K562 (cell line): ENCODE measurements around the gene FAM78A. TPM values are rescaled to one million over a fixed set of nuclear protein-coding genes. Genes with fewer than 3 reads are reported as not detected.

Experiments
- ATAC-seq: fragments of 200-7000 bp; cut with Tn5 transposase; 3 replicates; pipeline ENCODE4 v1.9.1; 2020; ENCODE audit warnings: moderate library complexity
- BruUV-seq: library from RNA; stranded (reverse); fragments of 400-500 nt; replicated peaks from 2 replicates; lab custom pipeline; 2021; lab: Mats Ljungman, UMichigan
- CTCF ChIA-PET: fragments of 300-600 bp; formaldehyde crosslinking; extraction: SDS; loops from one replicate; lab custom pipeline; 2021; ENCODE audit warnings: low intra/inter-chr PET ratio; lab: Yijun Ruan, JAX
- POLR2A ChIA-PET: fragments of 300-600, 350-650 bp; sonication (Branson Sonifier 250); formaldehyde crosslinking; extraction: SDS; loops from one replicate; lab custom pipeline; 2021; ENCODE audit warnings: antibody characterized with exemption, inconsistent platforms; lab: Yijun Ruan, JAX
- DNase-seq, 4 experiments: peaks; one replicate each; pipeline versions ENCODE4 v3.0.0 to v3.0.0-alpha.2; 2011 to 2018; ENCODE audit warnings: low spot score in 3 of 4, mixed read lengths in 3 of 4; ENCODE audit errors: extremely low read depth in 1 of 4
- FAIRE-seq: peaks from 2 replicates; lab custom pipeline; 2011; peaks lifted over from hg19 to GRCh38; lab: Jason Lieb, UNC
- H2AFZ ChIP-seq: 2 replicates; pipeline ENCODE4 v1.6.0; 2011; ENCODE audit warnings: low read depth, low read length, control low read depth, inconsistent platforms
- H3K27ac ChIP-seq: fragments of 200-600 bp; 3 replicates; pipeline ENCODE4 v1.8.0; 2011; ENCODE audit warnings: low read depth, mild to moderate bottlenecking, control low read depth, inconsistent platforms, low read length, moderate library complexity, mixed read lengths; ENCODE audit errors: extremely low read depth
- H3K27me3 ChIP-seq, 2 experiments: fragments of 300-600 bp in 1 of 2; 2 replicates in 1 of 2; 3 replicates in 1 of 2; pipeline versions ENCODE4 v1.6.0 to v1.8.0; 2011; ENCODE audit warnings: inconsistent platforms in 2 of 2, low read length in 2 of 2, mild to moderate bottlenecking in 1 of 2, mixed read lengths in 1 of 2, moderate library complexity in 1 of 2; ENCODE audit not compliant: control insufficient read depth in 2 of 2, insufficient read depth in 2 of 2
- H3K36me3 ChIP-seq: fragments of 300-600 bp; 3 replicates; pipeline ENCODE4 v1.8.0; 2011; ENCODE audit warnings: mild to moderate bottlenecking, low read length, inconsistent platforms; ENCODE audit not compliant: control insufficient read depth, insufficient read depth
- H3K4me1 ChIP-seq, 2 experiments: fragments of 200-600 bp in 1 of 2; replicated peaks in 1 of 2; 2 replicates in 1 of 2; 3 replicates in 1 of 2; pipeline versions ENCODE4 v1.5.1 to v1.8.0; 2011; ENCODE audit warnings: inconsistent platforms in 2 of 2, low read length in 2 of 2, mild to moderate bottlenecking in 1 of 2, mixed read lengths in 1 of 2, moderate library complexity in 1 of 2; ENCODE audit not compliant: control insufficient read depth in 2 of 2, insufficient read depth in 2 of 2
- H3K4me2 ChIP-seq: 2 replicates; pipeline ENCODE4 v1.6.1; 2011; ENCODE audit warnings: low read length, control low read depth, inconsistent platforms, mixed read lengths; ENCODE audit not compliant: insufficient read depth
- H3K4me3 ChIP-seq: fragments of 200-600 bp; sonication (generic), shearing (Covaris generic); 2 replicates; pipeline ENCODE4 v1.5.1; 2016; ENCODE audit warnings: control low read depth, inconsistent platforms
- H3K79me2 ChIP-seq: fragments of 200-600 bp; 3 replicates; pipeline ENCODE4 v1.8.0; 2011; ENCODE audit warnings: low read length, inconsistent platforms; ENCODE audit not compliant: control insufficient read depth, insufficient read depth
- H3K9ac ChIP-seq, 2 experiments: 2 replicates each; pipeline versions ENCODE4 v1.6.0 to v1.6.1; 2011; ENCODE audit warnings: low read depth in 2 of 2, low read length in 2 of 2, control low read depth in 1 of 2, inconsistent platforms in 1 of 2, mild to moderate bottlenecking in 1 of 2, mixed read lengths in 1 of 2; ENCODE audit not compliant: insufficient read depth in 1 of 2
- H3K9me1 ChIP-seq: one replicate; pipeline ENCODE4 v1.6.0; 2011; ENCODE audit warnings: inconsistent platforms, mild to moderate bottlenecking, low read length, moderate library complexity; ENCODE audit not compliant: control insufficient read depth, insufficient read depth
- H3K9me3 ChIP-seq: replicated peaks from 2 replicates; pipeline ENCODE4 v1.5.1; 2011; ENCODE audit warnings: low read depth, low read length, inconsistent platforms; ENCODE audit not compliant: control insufficient read depth, insufficient read depth
- H4K20me1 ChIP-seq: replicated peaks from 2 replicates; pipeline ENCODE4 v1.6.1; 2011; ENCODE audit warnings: low read length, inconsistent platforms, mixed read lengths; ENCODE audit not compliant: control insufficient read depth, insufficient read depth
- CSDE1 ChIP-seq, 2 experiments: fragments of 450-650 bp; IDR thresholded peaks; 2 replicates each; pipeline ENCODE4 v1.6.1; 2016; ENCODE audit warnings: mild to moderate bottlenecking in 1 of 2
- GABPB2 ChIP-seq: fragments of 250-450 bp; sonication (Bioruptor Pico); conservative IDR thresholded peaks from 2 replicates; pipeline ENCODE4 v1.5.1; 2021; ENCODE audit warnings: mild to moderate bottlenecking
- IRF9 ChIP-seq: fragments of 450-650 bp; IDR thresholded peaks from 2 replicates; pipeline ENCODE4 v1.6.1; 2016; ENCODE audit warnings: missing biosample characterization, missing genetic modification characterization
- KHSRP ChIP-seq: fragments of 450-650 bp; IDR thresholded peaks from 2 replicates; pipeline ENCODE4 v1.6.1; 2017
- NFIC ChIP-seq: fragments of 450-650 bp; IDR thresholded peaks from 2 replicates; pipeline ENCODE4 v1.6.1; 2017; ENCODE audit warnings: mild to moderate bottlenecking, inconsistent platforms
- NUFIP1 ChIP-seq: fragments of 450-650 bp; IDR thresholded peaks from 2 replicates; pipeline ENCODE4 v1.6.1; 2018; ENCODE audit not compliant: partially characterized antibody
- PCBP2 ChIP-seq: fragments of 200-400 bp; formaldehyde crosslinking; IDR thresholded peaks from 2 replicates; pipeline ENCODE4 v1.6.1; 2018; ENCODE audit warnings: low read length, low read depth, mild to moderate bottlenecking, moderate library complexity; ENCODE audit not compliant: poor library complexity, severe bottlenecking
- POLR2H ChIP-seq: IDR thresholded peaks from 2 replicates; pipeline ENCODE4 v1.6.1; 2016; ENCODE audit warnings: missing genetic modification characterization, low read depth, mild to moderate bottlenecking, control low read depth, missing compliant biosample characterization, moderate library complexity
- PRDM10 ChIP-seq: fragments of 450-650 bp; IDR thresholded peaks from 2 replicates; pipeline ENCODE4 v1.6.1; 2018; ENCODE audit not compliant: partially characterized antibody
- RAD51 ChIP-seq: fragments of 450-650 bp; IDR thresholded peaks from 2 replicates; pipeline ENCODE4 v1.7.1; 2016; ENCODE audit warnings: low read depth, mild to moderate bottlenecking, borderline replicate concordance
- SREBF2 ChIP-seq: sonication (generic); formaldehyde crosslinking; IDR thresholded peaks from 2 replicates; pipeline ENCODE4 v1.4.0; 2020; ENCODE audit warnings: mild to moderate bottlenecking, missing genetic modification reagents
- TAF1 ChIP-seq: IDR thresholded peaks from 2 replicates; pipeline ENCODE4 v1.6.1; 2011; ENCODE audit warnings: mild to moderate bottlenecking, low read length, moderate library complexity; ENCODE audit not compliant: insufficient read depth, control insufficient read depth, severe bottlenecking; ENCODE audit errors: extremely low read depth
- THAP12 ChIP-seq: fragments of 250-450 bp; sonication (Bioruptor Pico); IDR thresholded peaks from 2 replicates; pipeline ENCODE4 v1.9.0; 2021; ENCODE audit warnings: mild to moderate bottlenecking, inconsistent platforms
- ZC3H4 ChIP-seq: sonication (generic); formaldehyde crosslinking; IDR thresholded peaks from 2 replicates; pipeline ENCODE4 v1.9.0; 2021; ENCODE audit warnings: missing genetic modification reagents, borderline replicate concordance
- ZNF174 ChIP-seq: fragments of 250-450 bp; sonication (Bioruptor Pico); IDR thresholded peaks from 2 replicates; pipeline ENCODE4 v1.4.0; 2020; ENCODE audit warnings: mild to moderate bottlenecking
- ZNF347 ChIP-seq: fragments of 450-650 bp; formaldehyde crosslinking; IDR thresholded peaks from 2 replicates; pipeline ENCODE4 v1.4.0; 2020; ENCODE audit warnings: low read depth, mild to moderate bottlenecking, moderate library complexity
- ZNF384 ChIP-seq: IDR thresholded peaks from 2 replicates; pipeline ENCODE4 v1.6.1; 2012; ENCODE audit warnings: low read depth, low read length, improper control_type of control experiment
- ZNF766 ChIP-seq: fragments of 200-800 bp; sonication (Bioruptor generic); conservative IDR thresholded peaks from 2 replicates; pipeline ENCODE4 v1.6.1; 2016; ENCODE audit warnings: missing genetic modification characterization, missing compliant biosample characterization
- WGBS: fragments of 100-300 bp; shearing (Covaris generic); methylation state at CpG from one replicate; pipeline ENCODE4 v1.1.6; 2016; ENCODE audit warnings: low coverage, mixed read lengths; ENCODE audit not compliant: insufficient coverage; ENCODE audit errors: missing lambda C conversion rate; 5-methylcytosine and 5-hydroxymethylcytosine counted together
- in situ Hi-C: fragments of 300-500 bp; cut with MboI; formaldehyde crosslinking; loops from 4 replicates; pipeline ENCODE4 v1.15.0; 2018; ENCODE audit warnings: inconsistent platforms, mixed read lengths
- intact Hi-C: fragments of 100-400 bp; cut with micrococcal nuclease; formaldehyde crosslinking; loops from 2 replicates; pipeline ENCODE4 v1.14.2; 2022
- polyA plus RNA-seq, 8 experiments: library from polyadenylated mRNA; depleted of rRNA in 4 of 8; stranded (reverse) in 5 of 8; unstranded in 3 of 8; fragments of >200 nt; fragmentation: Nextera tagmentation in 2 of 8; fragmentation: Illumina TruSeq in 1 of 8; extraction: Ambion mirVana in 2 of 8; extraction: Trizol in 1 of 8; gene quantifications; 2 replicates each; pipeline versions ENCODE4 v1.2.1 to v1.2.3, GENCODE V29; 2011 to 2014; ENCODE audit warnings: inconsistent platforms in 1 of 8, missing spikeins in 1 of 8
- total RNA-seq, 7 experiments: library from RNA; depleted of rRNA in 6 of 7; stranded (reverse); fragments of >200 nt in 6 of 7; fragmentation: Illumina TruSeq in 2 of 7; extraction: Trizol in 2 of 7; gene quantifications; 2 replicates each; pipeline versions ENCODE4 v1.2.1 to v1.2.3, GENCODE V29; 2011 to 2021; ENCODE audit warnings: low replicate concordance in 1 of 7

The FAM78A gene
- total and polyA plus RNA-seq, 9 of the 15 experiments (the other 6 are each of a cell fraction or from before 2014, with no cell fraction given), result 0.56 to 103 (median 55.2) TPM

- ChIA-PET CTCF (no interaction called here), POLR2A (interaction anchor here (0.6 to 1.0 kb wide), 3 partner anchors 9 to 216 kb away, joined by 3 read pairs; partner anchors contain the start of gene PLPP7)
- Histone ChIP-seq H3K4me2 (no peak overlapping the region), H3K79me2 (peaks cover 16% of the 10 kb centered on the region), H4K20me1 (no peaks in the 10 kb centered on the region), H3K9me1 (peaks cover 8% of the 10 kb centered on the region), H2AFZ (no peak overlapping the region), H3K36me3 (no peaks in the 10 kb centered on the region), H3K27ac (no peak overlapping the region), H3K9me3 (no peaks in the 10 kb centered on the region), H3K4me3 (no peak overlapping the region), H3K27me3 (peaks cover 3 to 13% of the 10 kb centered on the region in 2 experiments; a peak in 3 of 5 replicates), H3K4me1 (peaks cover 17 to 53% of the 10 kb centered on the region in 2 experiments), H3K9ac (no peak overlapping the region)
- intact Hi-C loops (no loop called here), in situ Hi-C loops (no loop called here)
- WGBS, result 8% methylated on average over 3 of the region's 3 CpGs
- no peak for DNase-seq
- ATAC-seq, result no peak
- FAIRE-seq, result no peak
- no TSS peak for BruUV-seq
- no peak for TF ChIP-seq PRDM10
- no peak for TF ChIP-seq ZC3H4 (CRISPR knock-in tag)
- TF ChIP-seq SREBF2 (CRISPR knock-in tag), result no peak
- TF ChIP-seq CSDE1 (IDR thresholded peaks at IDR 0.05), result no peak
- no peak for TF ChIP-seq NUFIP1
- no peak for TF ChIP-seq TAF1
- TF ChIP-seq GABPB2 (CRISPR knock-in tag), result no peak
- TF ChIP-seq POLR2H (tag), result no peak
- TF ChIP-seq NFIC, result no peak
- no peak for TF ChIP-seq ZNF347 (CRISPR knock-in tag)
- no peak for TF ChIP-seq ZNF174
- no peak for TF ChIP-seq IRF9 (tag)
- TF ChIP-seq PCBP2, result no peak
- no peak for TF ChIP-seq RAD51
- TF ChIP-seq ZNF384, result no peak
- no peak for TF ChIP-seq KHSRP
- no peak for TF ChIP-seq ZNF766 (CRISPR knock-in tag)
- no peak for TF ChIP-seq THAP12
Measured at GRCh38 chr9:131280660-131281059, 4.3 kb upstream of the FAM78A start.
